IMR-90 (cell line): ENCODE results near the gene GNE.

Experiments
- BHLHE40 ChIP-seq: fragments of 150-350 bp; IDR thresholded peaks from 2 replicates; pipeline ENCODE4 v1.6.1; 2016; ENCODE audit warnings: mild to moderate bottlenecking, low read depth, low read length
- CEBPB ChIP-seq: IDR thresholded peaks from 2 replicates; pipeline ENCODE4 v1.6.1; 2012; ENCODE audit warnings: low read depth, low read length, improper control_type of control experiment
- CHD1 ChIP-seq: IDR thresholded peaks from 2 replicates; pipeline ENCODE4 v1.6.1; 2012; ENCODE audit warnings: low read depth, low read length, improper control_type of control experiment
- ELK1 ChIP-seq: fragments of 150-350 bp; IDR thresholded peaks from 2 replicates; pipeline ENCODE4 v1.6.1; 2016; ENCODE audit warnings: low read depth, mild to moderate bottlenecking, low read length, moderate library complexity, borderline replicate concordance
- FOS ChIP-seq: fragments of 150-350 bp; IDR thresholded peaks from 2 replicates; pipeline ENCODE4 v1.6.1; 2016; ENCODE audit warnings: low read depth, low read length
- MAFK ChIP-seq: IDR thresholded peaks from 2 replicates; pipeline ENCODE4 v1.6.1; 2012; ENCODE audit warnings: low read depth, low read length, improper control_type of control experiment
- MAZ ChIP-seq: IDR thresholded peaks from 2 replicates; pipeline ENCODE4 v1.6.1; 2012; ENCODE audit warnings: low read depth, mild to moderate bottlenecking, low read length, improper control_type of control experiment, moderate library complexity, borderline replicate concordance
- NFE2L2 ChIP-seq: fragments of 150-350 bp; IDR thresholded peaks from 2 replicates; pipeline ENCODE4 v1.6.1; 2016; ENCODE audit warnings: low read depth, mild to moderate bottlenecking, low read length
- POLR2A ChIP-seq: IDR thresholded peaks from 2 replicates; pipeline ENCODE4 v1.6.1; 2012; ENCODE audit warnings: mild to moderate bottlenecking, low read depth, low read length
- RAD21 ChIP-seq: IDR thresholded peaks from 2 replicates; pipeline ENCODE4 v1.6.1; 2012; ENCODE audit warnings: low read length, improper control_type of control experiment
- RCOR1 ChIP-seq: IDR thresholded peaks from 2 replicates; pipeline ENCODE4 v1.6.1; 2012; ENCODE audit warnings: mild to moderate bottlenecking, low read length, improper control_type of control experiment; ENCODE audit not compliant: insufficient replicate concordance
- RFX5 ChIP-seq: IDR thresholded peaks from 2 replicates; pipeline ENCODE4 v1.8.0; 2012; ENCODE audit warnings: low read depth, mild to moderate bottlenecking, low read length, moderate library complexity
- TF ChIP-seq, protein P1 (sequence below): conservative IDR thresholded peaks from 2 replicates; pipeline ENCODE4 v1.5.1; 2012; ENCODE audit warnings: mild to moderate bottlenecking, low read depth, low read length, improper control_type of control experiment
- TF ChIP-seq, protein P2 (sequence below): fragments of 150-350 bp; IDR thresholded peaks from 2 replicates; pipeline ENCODE4 v1.6.1; 2017; ENCODE audit warnings: mild to moderate bottlenecking, antibody characterized with exemption, low read length, low read depth

GRCh38 chr9:36250079-36250478, 8.2 kb downstream of the GNE start:
- TF ChIP-seq POLR2A: no peak
- no peak for TF ChIP-seq MAZ
- TF ChIP-seq, protein P1, sequence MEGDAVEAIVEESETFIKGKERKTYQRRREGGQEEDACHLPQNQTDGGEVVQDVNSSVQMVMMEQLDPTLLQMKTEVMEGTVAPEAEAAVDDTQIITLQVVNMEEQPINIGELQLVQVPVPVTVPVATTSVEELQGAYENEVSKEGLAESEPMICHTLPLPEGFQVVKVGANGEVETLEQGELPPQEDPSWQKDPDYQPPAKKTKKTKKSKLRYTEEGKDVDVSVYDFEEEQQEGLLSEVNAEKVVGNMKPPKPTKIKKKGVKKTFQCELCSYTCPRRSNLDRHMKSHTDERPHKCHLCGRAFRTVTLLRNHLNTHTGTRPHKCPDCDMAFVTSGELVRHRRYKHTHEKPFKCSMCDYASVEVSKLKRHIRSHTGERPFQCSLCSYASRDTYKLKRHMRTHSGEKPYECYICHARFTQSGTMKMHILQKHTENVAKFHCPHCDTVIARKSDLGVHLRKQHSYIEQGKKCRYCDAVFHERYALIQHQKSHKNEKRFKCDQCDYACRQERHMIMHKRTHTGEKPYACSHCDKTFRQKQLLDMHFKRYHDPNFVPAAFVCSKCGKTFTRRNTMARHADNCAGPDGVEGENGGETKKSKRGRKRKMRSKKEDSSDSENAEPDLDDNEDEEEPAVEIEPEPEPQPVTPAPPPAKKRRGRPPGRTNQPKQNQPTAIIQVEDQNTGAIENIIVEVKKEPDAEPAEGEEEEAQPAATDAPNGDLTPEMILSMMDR: no peak
- TF ChIP-seq RFX5: no peak
- no peak for TF ChIP-seq BHLHE40
- TF ChIP-seq, protein P2, sequence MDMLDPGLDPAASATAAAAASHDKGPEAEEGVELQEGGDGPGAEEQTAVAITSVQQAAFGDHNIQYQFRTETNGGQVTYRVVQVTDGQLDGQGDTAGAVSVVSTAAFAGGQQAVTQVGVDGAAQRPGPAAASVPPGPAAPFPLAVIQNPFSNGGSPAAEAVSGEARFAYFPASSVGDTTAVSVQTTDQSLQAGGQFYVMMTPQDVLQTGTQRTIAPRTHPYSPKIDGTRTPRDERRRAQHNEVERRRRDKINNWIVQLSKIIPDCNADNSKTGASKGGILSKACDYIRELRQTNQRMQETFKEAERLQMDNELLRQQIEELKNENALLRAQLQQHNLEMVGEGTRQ: no peak
- no peak for TF ChIP-seq CEBPB
- no peak for TF ChIP-seq RAD21
- TF ChIP-seq NFE2L2: no peak
- no peak for TF ChIP-seq RCOR1
- no peak for TF ChIP-seq FOS
- TF ChIP-seq ELK1: no peak
- TF ChIP-seq MAFK: no peak
- TF ChIP-seq CHD1: no peak
